ENCODE results near the gene PPY. TPM values are rescaled to one million over a fixed set of nuclear protein-coding genes. Genes with fewer than 3 reads are reported as not detected.
A peak's percentile ranks its signal among the peaks of the same experiment; 100 is the strongest.
"Not testable (repeated sequence)": the region's sequence is repeated elsewhere in the genome, so short reads cannot be mapped to it uniquely, and the experiment has no call there.

Gene PPY
- total RNA-seq, 2 donors from 2014 or later: 15.5 to 51.6 TPM

DNA sequence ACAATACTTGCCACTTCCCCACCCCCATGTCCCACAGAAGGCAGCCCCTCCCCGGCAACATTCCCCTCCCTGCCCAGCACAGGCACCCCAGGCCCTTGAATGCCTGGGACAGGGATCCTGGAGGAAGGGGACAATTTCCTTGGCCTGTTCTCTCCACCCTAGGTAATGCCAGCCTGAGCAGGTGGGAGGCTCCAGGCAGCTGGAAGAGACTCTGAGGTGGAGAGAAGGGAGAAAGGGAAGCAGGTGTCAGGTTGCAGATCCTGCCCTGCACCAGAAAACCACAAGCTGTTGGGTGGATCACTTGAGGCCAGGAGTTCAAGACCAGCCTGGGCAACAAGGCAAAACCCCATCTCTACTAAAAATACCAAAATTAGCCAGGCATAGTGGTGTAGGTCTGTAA lies 43.8 kb downstream of the PPY start:
- H3K36me3 ChIP-seq (replicated peaks in 1 of 2; ENCODE audit: insufficient read depth in 1 of 2, low read depth in 2 of 2): no peaks in the 10 kb centered on the region
- no peak overlapping the region for H3K27ac ChIP-seq
- 33 to 100% methylated on average over 1 of the region's 1 CpG for whole genome bisulfite sequencing, 2 donors
- no peak overlapping the region for H3K4me3 ChIP-seq
- peaks cover 14% of the 10 kb centered on the region for H3K4me1 ChIP-seq
- no peak for DNase-seq
- intact Hi-C loops (cut with DNase I): loop anchor here (10.0 kb wide), 1 partner anchor 266 kb away; no protein-coding TSS in a partner anchor
- ATAC-seq: no peak
- TF ChIP-seq, protein P1, sequence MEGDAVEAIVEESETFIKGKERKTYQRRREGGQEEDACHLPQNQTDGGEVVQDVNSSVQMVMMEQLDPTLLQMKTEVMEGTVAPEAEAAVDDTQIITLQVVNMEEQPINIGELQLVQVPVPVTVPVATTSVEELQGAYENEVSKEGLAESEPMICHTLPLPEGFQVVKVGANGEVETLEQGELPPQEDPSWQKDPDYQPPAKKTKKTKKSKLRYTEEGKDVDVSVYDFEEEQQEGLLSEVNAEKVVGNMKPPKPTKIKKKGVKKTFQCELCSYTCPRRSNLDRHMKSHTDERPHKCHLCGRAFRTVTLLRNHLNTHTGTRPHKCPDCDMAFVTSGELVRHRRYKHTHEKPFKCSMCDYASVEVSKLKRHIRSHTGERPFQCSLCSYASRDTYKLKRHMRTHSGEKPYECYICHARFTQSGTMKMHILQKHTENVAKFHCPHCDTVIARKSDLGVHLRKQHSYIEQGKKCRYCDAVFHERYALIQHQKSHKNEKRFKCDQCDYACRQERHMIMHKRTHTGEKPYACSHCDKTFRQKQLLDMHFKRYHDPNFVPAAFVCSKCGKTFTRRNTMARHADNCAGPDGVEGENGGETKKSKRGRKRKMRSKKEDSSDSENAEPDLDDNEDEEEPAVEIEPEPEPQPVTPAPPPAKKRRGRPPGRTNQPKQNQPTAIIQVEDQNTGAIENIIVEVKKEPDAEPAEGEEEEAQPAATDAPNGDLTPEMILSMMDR (IDR thresholded peaks at IDR 0.05): no peak
- no peak for TF ChIP-seq POLR2A (IDR thresholded peaks at IDR 0.05)
- no peaks in the 10 kb centered on the region for H3K9me3 ChIP-seq
- H3K27me3 ChIP-seq: no peaks in the 10 kb centered on the region

- WGBS, 2 donors: 79 to 81% methylated on average over 3 of the region's 3 CpGs
- TF ChIP-seq, protein P1 (IDR thresholded peaks at IDR 0.05): no peak
- no peak for TF ChIP-seq POLR2A (IDR thresholded peaks at IDR 0.05)
- H3K27me3 ChIP-seq: no peaks in the 10 kb centered on the region
These were observed 44.4 kb downstream of the PPY start for GRCh38 chr17:43897831-43898230.

GRCh38 chr17:43894494-43894893 lies 47.8 kb downstream of the PPY start:
- ATAC-seq; H3K4me1 ChIP-seq; H3K27me3 ChIP-seq; H3K4me3 ChIP-seq; H3K27ac ChIP-seq; DNase-seq; H3K36me3 ChIP-seq (replicated peaks in 1 of 2; ENCODE audit: insufficient read depth in 1 of 2, low read depth in 2 of 2); H3K9me3 ChIP-seq: not testable (repeated sequence)
- intact Hi-C loops (cut with DNase I): loop anchor here (10.0 kb wide), 1 partner anchor 270 kb away; no protein-coding TSS in a partner anchor
- 83 to 90% methylated on average over 4 of the region's 4 CpGs for WGBS, 2 donors

More at GRCh38 chr17:43897831-43898230, 44.4 kb downstream of the PPY start:
- no peak overlapping the region for H3K27ac ChIP-seq
- no peaks in the 10 kb centered on the region for H3K36me3 ChIP-seq (replicated peaks in 1 of 2; ENCODE audit: insufficient read depth in 1 of 2, low read depth in 2 of 2)
- H3K4me3 ChIP-seq: no peak overlapping the region
- DNase-seq (no peak), ATAC-seq (no peak)
- H3K4me1 ChIP-seq: peaks cover 14% of the 10 kb centered on the region
- no peaks in the 10 kb centered on the region for H3K9me3 ChIP-seq
- intact Hi-C loops (cut with DNase I): loop anchor here (10.0 kb wide), 1 partner anchor 267 kb away; no protein-coding TSS in a partner anchor

GRCh38 chr17:43892647-43892952 lies 49.7 kb downstream of the PPY start:
- Histone ChIP-seq H3K9me3 (no peaks in the 10 kb centered on the region), H3K4me1 (no peaks in the 10 kb centered on the region), H3K27ac (no peak overlapping the region), H3K4me3 (no peak overlapping the region), H3K36me3 (replicated peaks in 1 of 2; ENCODE audit: insufficient read depth in 1 of 2, low read depth in 2 of 2) (no peaks in the 10 kb centered on the region), H3K27me3 (no peaks in the 10 kb centered on the region)
- ATAC-seq (no peak), DNase-seq (no peak)
- 53 to 59% methylated on average over 4 of the region's 4 CpGs for WGBS, 2 donors
- TF ChIP-seq, protein P1 (IDR thresholded peaks at IDR 0.05): no peak
- no peak for TF ChIP-seq POLR2A (IDR thresholded peaks at IDR 0.05)
- intact Hi-C loops (cut with DNase I): loop anchor here (10.0 kb wide), 1 partner anchor 272 kb away; no protein-coding TSS in a partner anchor

- Histone ChIP-seq H3K27me3 (no peaks in the 10 kb centered on the region), H3K27ac (no peak overlapping the region), H3K4me3 (no peak overlapping the region), H3K9me3 (no peaks in the 10 kb centered on the region), H3K4me1 (no peaks in the 10 kb centered on the region), H3K36me3 (replicated peaks in 1 of 2; ENCODE audit: insufficient read depth in 1 of 2, low read depth in 2 of 2) (no peaks in the 10 kb centered on the region)
- 35 to 42% methylated on average over 5 of the region's 5 CpGs for WGBS, 2 donors
- DNase-seq (peak in 2 of 4 donors; percentile 57 to 76), ATAC-seq (peak; percentile 59)
- intact Hi-C loops (cut with DNase I): loop anchor here (10.0 kb wide), 1 partner anchor 273 kb away; no protein-coding TSS in a partner anchor
- TF ChIP-seq, protein P1 (IDR thresholded peaks at IDR 0.05): no peak
- TF ChIP-seq POLR2A (IDR thresholded peaks at IDR 0.05): no peak
These were observed 50.2 kb downstream of the PPY start for GRCh38 chr17:43891851-43892646.

Other genes with a start within 250 kb of the PPY start
- not detected for gene SOST, start 183.7 kb downstream of the PPY start, total RNA-seq
- gene DUSP3, start 163.5 kb downstream of the PPY start, total RNA-seq: 10 to 100 TPM; 32.2 to 54.1 TPM
- not detected for gene CFAP97D1, start 162.0 kb downstream of the PPY start, total RNA-seq
- 10 to 100 TPM; 20.2 to 22.4 TPM for gene MPP3, start 109.3 kb downstream of the PPY start, total RNA-seq
- gene CD300LG, start 95.3 kb downstream of the PPY start, total RNA-seq: 10 to 100 TPM in 1 of 2 donors, 1 to 10 TPM in 1; 1.8 to 15.5 TPM
- 1 to 10 TPM; 1.6 to 2.6 TPM for gene MPP2, start 34.9 kb downstream of the PPY start, total RNA-seq
- gene PYY, start 11.5 kb upstream of the PPY start, total RNA-seq: not detected
- 1 to 10 TPM in 1 of 2 donors, not detected in 1; 2.1 TPM for gene NAGS, start 62.1 kb upstream of the PPY start, total RNA-seq
- 10 to 100 TPM; 22.6 to 26.7 TPM for gene TMEM101, start 72.5 kb upstream of the PPY start, total RNA-seq
- gene LSM12, start 124.2 kb upstream of the PPY start, total RNA-seq: 10 to 100 TPM; 14.8 to 19.4 TPM
- 10 to 100 TPM; 11.9 to 12.9 TPM for gene G6PC3, start 128.3 kb upstream of the PPY start, total RNA-seq
- gene HDAC5, start 181.2 kb upstream of the PPY start, total RNA-seq: 10 to 100 TPM; 25.4 to 45.7 TPM
- under 1 TPM; 0.26 to 0.99 TPM for gene HROB, start 199.5 kb upstream of the PPY start, total RNA-seq
- gene ASB16, start 228.2 kb upstream of the PPY start, total RNA-seq: 10 to 100 TPM in 1 of 2 donors, 1 to 10 TPM in 1; 3.9 to 10.5 TPM
- 10 to 100 TPM; 22.6 to 31.0 TPM for gene TMUB2, start 244.5 kb upstream of the PPY start, total RNA-seq